ENCODE results near the gene WWOX. TPM values are rescaled to one million over a fixed set of nuclear protein-coding genes. Genes with fewer than 3 reads are reported as not detected.
A peak's percentile ranks its signal among the peaks of the same experiment; 100 is the strongest.

WWOX gene
- total RNA-seq, 1 donor from 2014 or later, result 34.9 TPM

GRCh38 chr16:78955206-78955605, 855.8 kb downstream of the WWOX start:
- Histone ChIP-seq H3K27me3 (ENCODE audit: control insufficient read depth, insufficient read depth, low read length) (no peaks in the 10 kb centered on the region), H3K36me3 (ENCODE audit: control insufficient read depth, insufficient read depth, low read length) (no peaks in the 10 kb centered on the region), H3K4me3 (ENCODE audit: low read depth, low read length) (no peak overlapping the region)
- no peak for DNase-seq (ENCODE audit: low read depth)
- no peak for TF ChIP-seq CTCF (IDR thresholded peaks at IDR 0.05; ENCODE audit: insufficient read depth, low read length, poor library complexity, severe bottlenecking)

GRCh38 chr16:78956859-78957258, 857.4 kb downstream of the WWOX start:
- H3K36me3 ChIP-seq (ENCODE audit: control insufficient read depth, insufficient read depth, low read length), result no peaks in the 10 kb centered on the region
- no peaks in the 10 kb centered on the region for H3K27me3 ChIP-seq (ENCODE audit: control insufficient read depth, insufficient read depth, low read length)
- no peak for DNase-seq (ENCODE audit: low read depth)
- no peak overlapping the region for H3K4me3 ChIP-seq (ENCODE audit: low read depth, low read length)
- TF ChIP-seq CTCF (IDR thresholded peaks at IDR 0.05; ENCODE audit: insufficient read depth, low read length, poor library complexity, severe bottlenecking), result no peak

GRCh38 chr16:78957317-78958100, 858.1 kb downstream of the WWOX start:
- no peak for TF ChIP-seq CTCF (IDR thresholded peaks at IDR 0.05; ENCODE audit: insufficient read depth, low read length, poor library complexity, severe bottlenecking)
- H3K4me3 ChIP-seq (ENCODE audit: low read depth, low read length), result no peak overlapping the region
- DNase-seq (ENCODE audit: low read depth), result no peak

GRCh38 chr16:78961464-78961863, 862.0 kb downstream of the WWOX start:
- DNase-seq (ENCODE audit: low read depth), result no peak
- no peaks in the 10 kb centered on the region for H3K36me3 ChIP-seq (ENCODE audit: control insufficient read depth, insufficient read depth, low read length)
- H3K4me3 ChIP-seq (ENCODE audit: low read depth, low read length), result no peak overlapping the region
- TF ChIP-seq CTCF (IDR thresholded peaks at IDR 0.05; ENCODE audit: insufficient read depth, low read length, poor library complexity, severe bottlenecking), result no peak
- no peaks in the 10 kb centered on the region for H3K27me3 ChIP-seq (ENCODE audit: control insufficient read depth, insufficient read depth, low read length)

More at GRCh38 chr16:78957317-78958100, 858.1 kb downstream of the WWOX start:
- no peaks in the 10 kb centered on the region for H3K36me3 ChIP-seq (ENCODE audit: control insufficient read depth, insufficient read depth, low read length)
- H3K27me3 ChIP-seq (ENCODE audit: control insufficient read depth, insufficient read depth, low read length), result no peaks in the 10 kb centered on the region

GRCh38 chr16:78962457-78962929, 863.0 kb downstream of the WWOX start:
- Histone ChIP-seq H3K4me3 (ENCODE audit: low read depth, low read length) (no peak overlapping the region), H3K36me3 (ENCODE audit: control insufficient read depth, insufficient read depth, low read length) (no peaks in the 10 kb centered on the region), H3K27me3 (ENCODE audit: control insufficient read depth, insufficient read depth, low read length) (no peaks in the 10 kb centered on the region)
- no peak for TF ChIP-seq CTCF (IDR thresholded peaks at IDR 0.05; ENCODE audit: insufficient read depth, low read length, poor library complexity, severe bottlenecking)
- peak; percentile 5 for DNase-seq (ENCODE audit: low read depth)

GRCh38 chr16:78967948-78968347, 868.5 kb downstream of the WWOX start:
- TF ChIP-seq CTCF (IDR thresholded peaks at IDR 0.05; ENCODE audit: insufficient read depth, low read length, poor library complexity, severe bottlenecking), result no peak
- no peak overlapping the region for H3K4me3 ChIP-seq (ENCODE audit: low read depth, low read length)
- no peak for DNase-seq (ENCODE audit: low read depth)
- no peaks in the 10 kb centered on the region for H3K27me3 ChIP-seq (ENCODE audit: control insufficient read depth, insufficient read depth, low read length)
- no peaks in the 10 kb centered on the region for H3K36me3 ChIP-seq (ENCODE audit: control insufficient read depth, insufficient read depth, low read length)

Data from kidney epithelial cell (primary cell).